Stimulated activated CD8-positive, alpha-beta memory T cell treated with anti-CD3 and anti-CD28 coated beads, Interleukin-15, amount 100 ng/mL, for 4 hours (primary cell): Measurements from ENCODE around the gene CATSPERE.

ENCODE experiments used
- DNase-seq, 2 donors: peaks; one replicate each; pipeline ENCODE4 v3.0.0-alpha.2; 2020; ENCODE audit warnings: low read depth in 2 of 2

CATSPERE gene

GRCh38 chr1:244461245-244462071 lies at the start of gene CATSPERE:
Gene CATSPERE (plus strand): TSS chr1:244461273. CDS start chr1:244461430, 157 bp downstream.
- peak; percentile 44 to 59 for DNase-seq

GRCh38 chr1:244412176-244412575 lies 48.9 kb upstream of the CATSPERE start:
- DNase-seq, result no peak

- DNase-seq, result no peak
Observed at GRCh38 chr1:244413736-244414135, 47.3 kb upstream of the CATSPERE start.

- no peak for DNase-seq
Observed at GRCh38 chr1:244414543-244414942, 46.5 kb upstream of the CATSPERE start.

- DNase-seq, result no peak
Observed at GRCh38 chr1:244419024-244419423, 42.0 kb upstream of the CATSPERE start.

GRCh38 chr1:244422174-244422573 lies 38.9 kb upstream of the CATSPERE start:
- no peak for DNase-seq

- DNase-seq, result no peak
Observed at GRCh38 chr1:244424649-244425334, 36.3 kb upstream of the CATSPERE start.

GRCh38 chr1:244427647-244428046 lies 33.4 kb upstream of the CATSPERE start:
- DNase-seq, result no peak

- no peak for DNase-seq
Observed at GRCh38 chr1:244429818-244430217, 31.3 kb upstream of the CATSPERE start.

- no peak for DNase-seq
Observed at GRCh38 chr1:244431166-244431565, 29.9 kb upstream of the CATSPERE start.

- DNase-seq, result no peak
Observed at GRCh38 chr1:244435562-244436205, 25.4 kb upstream of the CATSPERE start.

GRCh38 chr1:244436336-244437085 lies 24.6 kb upstream of the CATSPERE start:
- no peak for DNase-seq

GRCh38 chr1:244437086-244437468 lies 24.0 kb upstream of the CATSPERE start:
- no peak for DNase-seq

- no peak for DNase-seq
Observed at GRCh38 chr1:244439391-244440032, 21.6 kb upstream of the CATSPERE start.

- no peak for DNase-seq
Observed at GRCh38 chr1:244442850-244443249, 18.2 kb upstream of the CATSPERE start.

GRCh38 chr1:244444854-244445253 lies 16.2 kb upstream of the CATSPERE start:
- no peak for DNase-seq

- DNase-seq, result no peak
Observed at GRCh38 chr1:244445320-244446181, 15.5 kb upstream of the CATSPERE start.

- DNase-seq, result no peak
Observed at GRCh38 chr1:244447024-244447423, 14.0 kb upstream of the CATSPERE start.

GRCh38 chr1:244447552-244447951 lies 13.5 kb upstream of the CATSPERE start:
- DNase-seq, result no peak

- no peak for DNase-seq
Observed at GRCh38 chr1:244448279-244449036, 12.6 kb upstream of the CATSPERE start.
